Measurements from ENCODE around the gene GFPT2.

Gene GFPT2

DNA sequence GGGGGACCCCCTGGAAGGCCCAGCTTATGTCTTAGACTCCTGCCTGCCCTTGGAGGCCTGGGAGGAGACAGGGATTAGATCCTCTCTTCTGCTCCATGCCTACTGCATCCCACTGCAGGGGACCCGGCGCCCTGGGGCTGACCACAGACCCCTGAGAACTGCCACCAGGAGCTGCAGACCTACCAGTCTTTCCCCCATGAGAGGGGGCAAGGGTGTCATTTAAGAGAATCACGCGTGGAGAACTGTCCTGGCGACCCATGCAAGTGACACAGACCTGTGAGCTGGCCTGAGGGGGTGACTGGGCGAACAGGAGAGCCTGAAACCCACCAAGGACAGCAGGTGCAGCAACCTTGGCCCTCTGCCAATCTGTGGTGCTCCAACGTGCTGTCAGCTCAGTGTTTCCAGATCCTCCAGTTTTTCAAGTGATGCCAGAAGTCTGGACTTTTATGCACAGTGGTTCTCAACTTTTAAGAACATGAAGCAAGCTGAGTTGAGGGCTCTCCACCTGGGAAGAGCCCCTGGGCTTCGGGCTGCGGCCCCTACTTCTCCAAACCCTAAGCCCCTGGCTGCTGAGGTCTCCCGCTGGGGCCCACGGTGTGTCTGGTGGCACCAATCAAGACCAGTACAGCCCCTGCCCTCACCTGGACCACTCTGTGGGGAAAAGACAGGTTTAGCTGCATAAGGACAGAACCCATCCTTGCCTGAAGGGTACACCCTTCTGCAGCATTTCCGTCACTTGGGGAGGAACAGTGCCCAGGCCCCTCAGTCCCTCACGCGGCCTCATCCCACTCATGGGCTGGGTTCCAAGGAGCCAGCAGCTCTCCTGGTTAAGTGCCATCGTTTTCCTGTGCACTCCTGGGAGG, 18.2 kb downstream of the GFPT2 start:
- TF ChIP-seq, protein P1, sequence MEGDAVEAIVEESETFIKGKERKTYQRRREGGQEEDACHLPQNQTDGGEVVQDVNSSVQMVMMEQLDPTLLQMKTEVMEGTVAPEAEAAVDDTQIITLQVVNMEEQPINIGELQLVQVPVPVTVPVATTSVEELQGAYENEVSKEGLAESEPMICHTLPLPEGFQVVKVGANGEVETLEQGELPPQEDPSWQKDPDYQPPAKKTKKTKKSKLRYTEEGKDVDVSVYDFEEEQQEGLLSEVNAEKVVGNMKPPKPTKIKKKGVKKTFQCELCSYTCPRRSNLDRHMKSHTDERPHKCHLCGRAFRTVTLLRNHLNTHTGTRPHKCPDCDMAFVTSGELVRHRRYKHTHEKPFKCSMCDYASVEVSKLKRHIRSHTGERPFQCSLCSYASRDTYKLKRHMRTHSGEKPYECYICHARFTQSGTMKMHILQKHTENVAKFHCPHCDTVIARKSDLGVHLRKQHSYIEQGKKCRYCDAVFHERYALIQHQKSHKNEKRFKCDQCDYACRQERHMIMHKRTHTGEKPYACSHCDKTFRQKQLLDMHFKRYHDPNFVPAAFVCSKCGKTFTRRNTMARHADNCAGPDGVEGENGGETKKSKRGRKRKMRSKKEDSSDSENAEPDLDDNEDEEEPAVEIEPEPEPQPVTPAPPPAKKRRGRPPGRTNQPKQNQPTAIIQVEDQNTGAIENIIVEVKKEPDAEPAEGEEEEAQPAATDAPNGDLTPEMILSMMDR (conservative IDR thresholded peaks at IDR 0.05; ENCODE audit: low read depth, low read length): no peak
- no peak overlapping the region for H3K4me3 ChIP-seq (ENCODE audit: low read depth, low read length)
- DNase-seq (ENCODE audit: low read depth): no peak

DNA sequence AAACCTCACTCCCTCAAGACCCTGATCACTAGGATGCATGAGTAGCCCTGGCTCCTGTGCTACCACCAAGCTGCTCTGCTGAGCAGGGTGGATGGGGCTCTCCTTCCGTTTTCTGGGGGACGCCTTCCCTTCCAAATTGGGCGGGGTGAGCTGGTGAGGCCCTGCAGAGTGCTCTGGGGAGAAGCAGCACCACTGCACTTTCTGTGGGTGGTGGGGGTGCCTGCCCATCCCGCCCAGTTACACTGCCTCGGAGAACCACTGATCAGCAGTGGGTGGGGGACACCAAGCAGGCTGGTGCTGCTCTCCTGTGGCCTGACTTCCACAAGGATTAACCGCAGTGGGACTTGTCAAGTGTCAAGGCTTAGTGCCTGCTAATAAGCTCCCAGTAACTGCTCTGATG, 19.0 kb downstream of the GFPT2 start:
- DNase-seq (ENCODE audit: low read depth): no peak
- H3K4me3 ChIP-seq (ENCODE audit: low read depth, low read length): no peak overlapping the region
- TF ChIP-seq, protein P1 (conservative IDR thresholded peaks at IDR 0.05; ENCODE audit: low read depth, low read length): no peak

DNA sequence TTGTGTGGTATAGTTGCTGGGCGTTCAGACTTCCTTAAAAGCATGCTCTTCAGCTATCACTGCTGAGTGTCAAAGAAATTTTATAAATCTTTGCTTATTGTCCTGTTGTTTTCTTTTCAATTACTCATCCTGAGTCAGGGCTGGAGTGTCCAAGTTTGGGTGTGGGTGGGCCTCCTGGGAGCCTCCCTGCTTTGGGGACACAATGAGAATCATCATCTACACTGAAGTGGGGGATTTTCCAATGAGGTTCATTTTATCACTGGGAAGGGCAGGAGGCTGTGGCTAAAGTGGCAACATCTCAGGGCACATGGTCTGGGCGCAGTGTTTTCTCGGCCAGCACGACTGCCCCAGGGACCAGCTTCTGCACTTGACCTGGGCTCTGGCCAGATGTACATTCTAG, 19.5 kb downstream of the GFPT2 start:
- peak; percentile 48 for DNase-seq (ENCODE audit: low read depth)
- TF ChIP-seq, protein P1 (conservative IDR thresholded peaks at IDR 0.05; ENCODE audit: low read depth, low read length): no peak
- H3K4me3 ChIP-seq (ENCODE audit: low read depth, low read length): no peak overlapping the region

DNA sequence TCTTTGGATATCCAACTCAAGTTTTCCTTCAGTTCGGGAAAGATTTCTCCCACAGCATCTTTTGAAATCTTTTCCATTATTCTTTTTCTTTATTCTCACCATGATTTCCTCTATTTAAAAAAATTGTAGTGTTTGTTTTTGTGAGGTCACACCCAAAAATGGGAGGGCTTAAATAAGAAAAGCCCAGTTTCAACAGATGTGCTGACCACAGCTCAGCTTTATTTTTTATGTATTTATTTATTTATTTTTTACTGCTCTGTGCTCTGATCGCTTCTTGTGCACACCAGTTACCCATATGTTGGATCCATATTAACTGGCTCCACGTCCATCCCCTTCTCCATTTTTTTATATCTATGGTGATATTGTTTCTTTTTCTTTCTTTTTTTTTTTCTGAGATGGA, 20.3 kb downstream of the GFPT2 start:
- DNase-seq (ENCODE audit: low read depth): no peak
- H3K4me3 ChIP-seq (ENCODE audit: low read depth, low read length): no peak overlapping the region
- TF ChIP-seq, protein P1 (conservative IDR thresholded peaks at IDR 0.05; ENCODE audit: low read depth, low read length): no peak

DNA sequence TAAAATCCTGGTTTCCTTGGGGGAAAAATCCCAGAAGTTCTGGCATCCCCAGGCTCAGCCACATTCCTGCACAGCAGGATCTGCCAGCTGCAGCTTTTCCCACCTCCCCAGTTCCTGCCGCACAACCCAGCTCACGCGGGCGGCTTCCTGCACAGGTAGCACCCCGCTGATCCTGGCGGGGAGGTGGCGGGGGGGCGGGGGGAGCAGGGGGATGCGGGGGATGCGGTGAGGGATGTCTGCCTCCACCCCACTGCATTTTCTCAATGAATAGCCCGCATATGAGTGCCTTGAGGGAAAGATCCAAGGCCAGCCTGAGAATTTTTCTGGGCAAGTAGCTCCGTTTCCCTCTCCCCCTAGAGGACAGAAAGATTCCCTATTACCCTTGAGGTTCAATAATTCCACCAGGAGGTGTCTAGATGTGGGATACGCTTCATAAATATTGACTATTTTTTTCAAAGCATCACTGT, 21.1 kb downstream of the GFPT2 start:
- H3K4me3 ChIP-seq (ENCODE audit: low read depth, low read length): no peak overlapping the region
- TF ChIP-seq, protein P1 (conservative IDR thresholded peaks at IDR 0.05; ENCODE audit: low read depth, low read length): peak; percentile 51
- DNase-seq (ENCODE audit: low read depth): no peak

DNA sequence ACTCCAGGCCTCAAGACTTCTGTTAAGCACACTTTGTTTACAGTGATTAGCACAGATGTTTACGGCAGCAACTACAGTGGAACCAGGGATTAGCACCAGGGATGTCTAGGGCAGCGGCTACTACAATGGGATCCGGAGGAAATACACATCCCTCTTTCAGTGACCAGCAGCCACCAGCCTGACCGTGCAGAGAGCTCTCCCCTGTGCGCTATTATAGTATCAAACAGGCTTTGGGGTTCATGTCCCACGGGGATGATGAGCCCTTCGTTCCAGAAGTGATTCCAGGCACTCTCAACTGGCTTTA, 21.5 kb downstream of the GFPT2 start:
- no peak overlapping the region for H3K4me3 ChIP-seq (ENCODE audit: low read depth, low read length)
- peak; percentile 57 for DNase-seq (ENCODE audit: low read depth)
- TF ChIP-seq, protein P1 (conservative IDR thresholded peaks at IDR 0.05; ENCODE audit: low read depth, low read length): no peak
